ENCODE measurements around the gene LARP1B.
"Not testable (repeated sequence)": the region's sequence is repeated elsewhere in the genome, so short reads cannot be mapped to it uniquely, and the experiment has no call there.

Gene LARP1B

DNA sequence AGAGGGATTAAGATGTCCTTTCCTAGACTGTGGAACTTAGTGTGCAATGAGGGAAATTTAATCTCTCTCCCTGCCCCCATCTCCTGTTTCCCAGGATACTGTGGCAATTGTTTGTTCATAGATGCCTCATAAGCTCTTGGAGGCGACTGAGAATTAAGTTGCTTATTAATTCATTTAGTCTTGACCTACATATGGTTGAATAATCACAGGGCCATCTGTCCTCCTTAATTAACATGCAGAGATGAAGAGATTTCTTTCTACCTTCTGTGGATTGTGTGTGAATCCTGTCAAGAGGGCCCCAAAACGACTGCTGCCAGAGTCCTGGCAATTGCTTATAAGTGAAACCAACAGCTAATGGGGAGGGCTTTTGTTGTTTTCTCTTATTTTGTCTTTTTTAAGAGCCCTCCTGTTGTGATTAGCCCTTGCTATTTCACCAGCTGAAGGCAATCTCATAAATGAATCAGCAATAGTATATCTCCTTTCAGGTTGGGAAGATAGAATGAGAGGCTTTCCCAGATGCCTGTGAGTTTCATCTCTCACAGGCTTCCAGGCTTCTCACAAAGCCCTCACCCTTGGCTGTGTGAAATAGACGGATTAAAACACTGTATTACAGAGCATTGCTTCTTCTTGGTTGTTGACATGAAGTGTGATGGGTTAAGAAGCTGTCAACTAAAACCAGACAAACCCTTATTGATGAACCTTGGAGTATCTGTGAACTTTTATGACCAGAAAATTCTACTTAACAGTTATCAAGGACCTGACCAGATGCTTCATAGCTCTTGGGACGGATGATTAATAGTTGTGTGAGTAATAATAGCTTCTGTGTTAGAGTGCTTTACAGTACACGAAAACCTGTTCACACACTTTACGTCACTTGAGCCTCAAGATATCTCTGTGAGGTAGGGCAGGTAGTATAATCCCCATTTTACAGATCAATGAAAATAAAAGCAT, 168.0 kb downstream of the LARP1B start:
- no peak for DNase-seq

DNA sequence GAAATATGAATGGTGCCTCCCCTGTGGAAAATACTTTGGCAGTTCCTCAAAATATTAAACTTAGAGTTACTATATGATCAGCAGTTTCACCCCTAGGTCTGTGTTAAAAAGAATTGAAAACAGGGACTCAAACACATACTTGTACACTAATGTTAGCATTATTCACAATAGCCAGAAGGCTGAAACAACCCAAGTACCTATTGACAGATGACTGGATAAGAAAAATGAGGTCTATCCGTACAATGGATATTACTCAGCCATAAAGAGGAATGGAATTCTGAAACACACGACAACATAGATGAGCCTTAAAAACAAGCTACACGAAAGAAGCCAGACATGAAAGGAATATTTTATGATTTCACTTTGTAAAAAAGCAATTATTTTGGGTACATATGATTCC, 171.6 kb downstream of the LARP1B start:
- no peak for DNase-seq

DNA sequence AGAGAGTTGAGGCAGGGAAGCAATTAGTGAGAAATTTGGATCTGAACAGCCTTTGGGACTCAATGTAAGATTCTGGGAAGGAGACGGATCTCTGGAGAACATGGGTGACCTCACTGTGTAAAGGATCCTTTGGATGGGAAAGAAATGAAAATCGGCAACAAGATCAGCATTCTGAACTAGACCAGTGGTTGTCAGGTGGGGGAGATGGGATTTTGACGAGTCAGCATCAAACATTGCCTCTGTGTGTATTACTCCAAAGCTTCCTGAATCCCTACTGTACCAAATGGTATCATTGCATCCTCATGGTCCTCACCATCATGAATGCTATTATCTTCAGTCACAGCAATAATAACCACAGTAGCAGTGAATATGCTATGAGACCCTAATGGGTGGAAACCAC, 173.7 kb downstream of the LARP1B start:
- no peak for DNase-seq

DNA sequence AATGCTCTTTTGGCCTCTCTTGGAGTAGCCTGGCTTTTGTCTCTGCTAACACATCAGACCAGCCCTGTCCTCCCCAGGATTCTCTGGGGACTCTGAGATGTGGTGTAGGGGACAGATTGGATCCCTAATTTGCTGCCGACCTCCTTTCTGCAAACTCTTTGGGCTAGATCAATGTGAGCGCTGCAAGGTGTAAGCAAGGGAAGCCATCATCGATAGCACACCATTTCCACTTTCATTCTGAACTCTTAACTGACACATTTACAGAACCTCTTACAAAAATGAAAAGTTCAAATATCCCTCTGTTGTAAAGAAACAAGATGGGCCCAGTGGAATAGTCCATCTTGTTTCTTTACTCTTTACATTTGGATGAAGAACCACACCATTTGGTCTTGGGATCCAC, 179.9 kb downstream of the LARP1B start:
- no peak for DNase-seq

DNA sequence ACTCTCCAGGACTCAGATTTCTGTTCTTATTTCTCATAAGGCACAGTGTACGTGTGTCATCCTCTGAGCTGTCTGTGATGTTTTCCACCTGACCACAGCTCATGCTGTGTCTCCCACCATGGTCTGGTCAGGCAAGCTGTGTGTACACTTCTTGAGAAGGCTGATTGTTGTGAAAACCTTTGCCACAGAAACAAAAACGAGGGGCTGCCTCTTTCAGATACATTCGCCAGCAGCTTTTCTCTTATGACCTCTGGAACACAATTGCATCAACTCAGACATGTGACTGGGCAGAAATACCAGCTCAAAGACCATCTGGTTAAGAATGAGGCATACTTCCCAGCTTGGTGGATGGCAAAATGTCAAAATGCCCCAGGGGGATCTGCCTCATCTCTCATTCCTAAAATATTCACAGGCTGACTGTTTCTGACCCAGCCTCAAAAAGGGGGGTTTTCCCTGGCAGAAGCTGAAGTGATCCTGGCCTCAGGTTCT, 180.4 kb downstream of the LARP1B start:
- no peak for DNase-seq

DNA sequence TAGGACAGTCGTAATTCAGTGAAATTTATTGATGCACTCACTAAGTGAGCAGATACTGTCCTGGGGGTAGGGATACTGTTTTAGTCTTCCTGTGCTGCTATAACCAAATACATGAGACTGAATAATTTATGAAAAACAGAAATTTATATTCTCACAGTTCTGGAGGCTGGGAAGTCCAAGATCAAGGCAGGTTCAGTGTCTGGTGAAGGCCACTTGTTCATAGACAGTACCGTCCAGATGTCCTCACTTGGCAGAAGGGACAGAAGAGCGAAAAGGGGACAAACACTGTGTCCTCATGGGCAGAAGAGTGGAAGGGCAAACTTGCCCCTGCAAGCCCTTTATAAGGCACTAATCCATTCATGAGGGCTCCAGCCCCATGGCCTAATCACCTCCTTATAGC, 180.9 kb downstream of the LARP1B start:
- DNase-seq, result no peak

DNA sequence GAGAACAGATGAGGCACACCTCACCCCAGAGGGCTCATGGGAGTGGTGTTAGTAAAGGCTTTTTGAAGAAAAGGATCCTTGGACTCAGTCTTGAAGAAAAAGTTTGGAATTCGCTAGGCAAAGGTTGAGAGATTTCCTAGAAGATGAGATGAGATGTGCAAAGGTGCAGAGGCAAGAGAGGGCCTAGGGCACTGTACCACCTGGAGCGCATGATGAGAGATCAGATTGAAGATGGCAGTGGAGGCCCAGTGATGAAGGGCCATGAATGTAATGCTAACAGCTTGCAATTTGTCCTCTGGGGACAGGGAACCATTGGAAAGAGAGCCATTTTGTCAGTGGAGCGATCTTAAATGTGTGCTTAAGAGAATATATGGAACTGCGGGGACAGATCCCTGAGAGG, 181.5 kb downstream of the LARP1B start:
- no peak for DNase-seq

DNA sequence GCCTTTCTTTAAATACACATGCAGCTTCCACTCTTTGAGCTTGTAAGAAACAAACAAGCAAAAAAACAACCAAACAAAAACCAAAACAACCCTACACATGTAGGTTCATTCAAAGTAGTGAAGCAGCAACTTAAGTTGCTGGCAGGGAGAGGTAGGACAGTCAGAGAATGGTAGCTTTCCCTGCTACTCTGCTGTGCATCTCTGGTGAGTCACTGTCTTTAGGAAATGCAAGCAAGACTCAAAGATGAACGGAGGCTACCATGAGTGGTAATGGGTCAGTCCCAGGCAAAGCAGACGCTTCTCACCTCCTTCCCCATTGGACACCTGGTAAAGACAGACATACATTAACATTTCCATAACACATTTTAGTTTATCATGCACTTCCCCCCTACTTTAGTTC, 183.3 kb downstream of the LARP1B start:
- DNase-seq, result no peak

DNA sequence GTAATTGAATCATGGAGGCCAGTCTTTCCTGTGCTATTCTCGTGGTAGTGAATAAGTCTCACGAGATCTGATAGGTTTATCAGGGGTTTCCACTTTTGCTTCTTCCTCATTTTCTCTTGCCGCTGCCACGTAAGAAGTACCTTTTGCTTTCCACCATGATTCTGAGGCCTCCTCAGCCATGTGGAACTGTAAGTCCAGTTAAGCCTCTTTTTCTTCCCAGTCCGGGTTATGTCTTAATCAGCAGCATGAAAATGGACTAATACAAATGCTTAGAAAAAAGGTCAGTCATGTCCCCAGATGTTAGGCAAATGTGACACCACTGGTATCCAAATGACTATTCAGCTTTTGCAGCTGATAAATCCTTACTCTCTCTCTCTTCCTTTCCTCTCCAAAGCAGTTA, 184.3 kb downstream of the LARP1B start:
- not testable (repeated sequence) for DNase-seq

DNA sequence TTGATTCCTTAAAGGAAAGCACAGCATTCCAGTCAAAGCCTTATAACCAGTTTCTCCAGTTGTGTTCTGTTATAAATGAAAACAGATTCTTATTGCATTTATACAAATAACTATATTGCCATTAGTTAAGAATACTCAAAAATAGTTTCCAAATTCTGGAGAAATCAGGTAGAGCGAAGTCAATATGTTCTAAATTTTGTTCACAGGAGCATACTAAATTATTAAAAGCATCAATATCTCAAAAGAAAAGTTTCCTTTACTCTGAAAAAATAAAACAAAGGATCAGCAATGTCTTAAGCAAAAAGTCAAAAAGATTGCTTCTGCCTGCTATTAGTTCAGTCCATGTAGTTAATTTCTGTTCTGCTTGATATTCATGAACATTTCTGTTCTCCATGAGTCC, 186.8 kb downstream of the LARP1B start:
- no peak for DNase-seq

DNA sequence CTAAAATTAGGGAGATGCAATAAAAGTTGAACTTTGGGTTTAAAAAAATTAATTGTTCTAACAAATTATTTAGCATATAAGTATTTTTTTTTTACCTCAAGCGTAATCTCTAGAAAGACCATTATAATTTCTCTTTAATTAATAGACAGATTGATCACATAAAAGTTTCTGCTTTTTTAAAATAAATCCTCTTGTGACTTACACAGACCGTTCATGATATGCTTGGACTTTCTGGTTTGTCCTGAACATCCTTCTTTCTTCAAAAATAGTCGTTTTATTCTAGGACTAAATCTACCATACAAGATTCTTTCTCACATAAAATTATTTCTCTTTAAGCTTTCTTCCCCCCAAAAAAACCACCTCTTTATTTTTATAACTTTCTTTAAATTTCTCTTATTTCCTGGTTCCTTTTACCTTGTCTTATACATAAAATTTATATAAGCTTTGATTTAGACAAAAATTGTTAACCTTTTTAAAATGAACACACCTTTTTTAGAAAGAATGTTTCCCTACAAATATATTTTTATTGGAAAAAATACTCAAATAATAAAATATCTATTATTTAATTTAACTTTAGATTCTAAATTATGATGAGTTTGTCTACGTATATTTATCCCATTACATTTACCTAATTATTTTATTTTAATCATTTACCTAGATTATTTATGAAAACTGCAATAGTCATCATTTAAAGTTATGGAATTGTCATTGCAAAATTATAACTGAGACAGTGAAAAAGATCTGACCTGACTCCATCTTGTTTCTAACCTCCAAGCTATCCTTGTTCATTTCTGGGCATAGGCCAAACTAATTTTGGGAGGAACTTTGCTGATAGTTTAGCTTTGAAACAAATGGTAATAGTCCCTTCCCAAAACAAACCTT, 188.9 kb downstream of the LARP1B start:
- DNase-seq, result no peak

DNA sequence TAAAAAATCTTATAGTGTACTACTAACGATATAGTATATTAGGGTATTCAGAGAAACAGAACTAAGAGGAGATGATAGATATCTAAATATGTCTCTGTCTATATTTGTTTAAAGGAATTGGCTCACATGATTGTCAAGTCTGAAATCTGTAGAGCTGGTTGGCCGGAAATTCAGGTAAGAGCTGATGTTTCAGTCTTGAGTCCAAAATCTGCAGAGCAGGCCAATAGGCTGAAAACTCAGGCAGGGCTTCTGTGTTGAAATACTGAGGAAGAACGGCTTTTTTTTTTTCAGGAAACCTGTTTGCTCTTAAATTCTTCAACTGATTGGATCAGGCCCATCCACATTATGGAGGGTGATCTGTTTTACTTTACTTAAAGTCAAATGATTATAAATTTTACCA, 194.8 kb downstream of the LARP1B start:
- DNase-seq, result no peak

DNA sequence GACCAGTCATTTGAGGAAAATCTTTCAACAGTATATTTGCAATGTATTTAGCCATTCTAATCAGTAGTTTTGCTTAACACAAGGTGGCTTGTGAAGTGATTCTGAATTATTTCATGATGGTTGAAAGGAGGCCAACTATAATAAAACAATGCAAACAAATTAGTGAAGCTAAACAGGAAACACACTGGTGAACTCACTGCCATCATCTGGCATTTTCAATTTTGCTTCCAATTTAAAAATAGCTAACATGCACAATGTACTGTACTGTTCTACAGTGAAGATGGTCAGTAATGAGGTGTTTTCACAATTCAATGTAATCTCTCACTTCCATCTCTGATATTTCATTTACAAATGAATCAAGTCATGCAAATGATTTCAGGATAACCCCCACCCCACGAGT, 195.4 kb downstream of the LARP1B start:
- no peak for DNase-seq

DNA sequence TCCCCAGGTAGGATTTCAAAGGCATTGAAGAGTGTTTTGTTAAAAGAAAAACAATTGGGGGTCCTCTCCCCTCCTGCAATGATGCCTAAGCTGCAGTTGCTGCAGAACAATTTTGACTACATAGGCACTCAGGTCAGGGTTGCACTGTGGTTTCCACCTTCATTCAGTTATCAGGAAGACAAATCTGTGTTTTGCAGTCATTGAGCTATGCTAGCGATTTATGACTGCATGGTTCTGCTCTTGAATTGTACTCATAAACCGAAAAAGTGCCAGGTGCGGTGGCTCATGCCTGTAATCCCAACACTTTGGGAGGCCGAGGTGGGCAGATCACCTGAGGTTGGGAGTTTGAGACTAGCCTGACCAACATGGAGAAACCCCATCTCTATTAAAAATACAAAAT, 197.1 kb downstream of the LARP1B start:
- not testable (repeated sequence) for DNase-seq

DNA sequence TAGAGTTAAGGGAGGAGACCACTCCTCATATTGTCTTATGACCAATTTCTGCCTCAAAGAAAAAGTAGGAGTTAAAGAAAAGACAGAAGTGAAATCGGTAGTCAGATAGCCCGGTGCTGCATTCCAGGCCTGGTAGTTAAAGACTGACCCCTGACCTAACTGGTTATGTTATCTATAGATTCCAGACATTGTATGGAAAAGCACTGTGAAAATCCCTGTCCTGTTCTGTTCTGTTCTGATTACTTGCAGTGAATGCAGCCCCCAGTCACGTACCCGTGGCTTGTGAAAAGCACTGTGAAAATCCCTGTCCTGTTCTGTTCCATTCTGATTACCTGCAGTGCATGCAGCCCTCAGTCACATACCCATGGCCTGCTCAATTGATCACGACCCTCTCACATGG, 198.8 kb downstream of the LARP1B start:
- DNase-seq, result not testable (repeated sequence)

Data from KG1 (cell line).